Prostate gland (tissue), 2 donors: ENCODE data around the gene ZNF503. TPM values are rescaled to one million over a fixed set of nuclear protein-coding genes. Genes with fewer than 3 reads are reported as not detected.

ENCODE experiments used
- DNase-seq: peaks from one replicate; pipeline ENCODE4 v3.0.0-alpha.2; 2019; ENCODE audit warnings: low spot score
- H3K27ac ChIP-seq, 2 donors: fragments of 200-600 bp; sonication (generic); 2 replicates each; pipeline ENCODE4 v1.5.1; 2017 to 2019
- H3K27me3 ChIP-seq: fragments of 200-600 bp; sonication (generic); replicated peaks from 2 replicates; pipeline ENCODE4 v1.5.1; 2019; ENCODE audit not compliant: insufficient read depth
- H3K36me3 ChIP-seq, 2 donors: fragments of 200-600 bp; sonication (generic); 1 replicate in 1 of 2; 2 replicates in 1 of 2; pipeline versions ENCODE4 v1.5.1 to v1.8.1; 2017 to 2019
- H3K4me1 ChIP-seq: fragments of 200-600 bp; sonication (generic); replicated peaks from 2 replicates; pipeline ENCODE4 v1.5.1; 2019
- H3K4me3 ChIP-seq, 2 donors: fragments of 200-600 bp; sonication (generic); 2 replicates each; pipeline ENCODE4 v1.5.1; 2017 to 2019
- H3K9me3 ChIP-seq: fragments of 200-600 bp; sonication (generic); 2 replicates; pipeline ENCODE4 v1.5.1; 2017
- POLR2A ChIP-seq: fragments of 450-650 bp; IDR thresholded peaks from one replicate; pipeline ENCODE4 v1.6.1; 2016; ENCODE audit warnings: antibody characterized with exemption, mild to moderate bottlenecking
- POLR2AphosphoS5 ChIP-seq: sonication (generic); formaldehyde crosslinking; IDR thresholded peaks from one replicate; pipeline ENCODE4 v1.6.1; 2017; ENCODE audit warnings: antibody characterized with exemption
- WGBS: methylation state at CpG from one replicate; pipeline ENCODE4 v1.1.5; 2018; 5-methylcytosine and 5-hydroxymethylcytosine counted together
- intact Hi-C: fragments of 100-400 bp; cut with DNase I; formaldehyde crosslinking; loops from one replicate; pipeline ENCODE4 v1.14.2; 2022
- total RNA-seq, 2 donors: library from RNA; depleted of rRNA; stranded (reverse); fragments of >200 nt; gene quantifications; one replicate each; pipeline ENCODE4 v1.1.0, GENCODE V29; 2016
- TF ChIP-seq, protein P1 (sequence below), 4 experiments: fragments of 200-600 bp in 2 of 4; fragments of 450-650 bp in 2 of 4; sonication (generic) in 2 of 4; IDR thresholded peaks; 1 replicate in 3 of 4; 2 replicates in 1 of 4; pipeline ENCODE4 v1.5.1; 2016 to 2019; ENCODE audit warnings: antibody characterized with exemption in 4 of 4, mild to moderate bottlenecking in 2 of 4, moderate library complexity in 2 of 4

The ZNF503 gene
- total RNA-seq, 2 donors from 2014 or later, result 23.9 to 33.7 TPM

DNA sequence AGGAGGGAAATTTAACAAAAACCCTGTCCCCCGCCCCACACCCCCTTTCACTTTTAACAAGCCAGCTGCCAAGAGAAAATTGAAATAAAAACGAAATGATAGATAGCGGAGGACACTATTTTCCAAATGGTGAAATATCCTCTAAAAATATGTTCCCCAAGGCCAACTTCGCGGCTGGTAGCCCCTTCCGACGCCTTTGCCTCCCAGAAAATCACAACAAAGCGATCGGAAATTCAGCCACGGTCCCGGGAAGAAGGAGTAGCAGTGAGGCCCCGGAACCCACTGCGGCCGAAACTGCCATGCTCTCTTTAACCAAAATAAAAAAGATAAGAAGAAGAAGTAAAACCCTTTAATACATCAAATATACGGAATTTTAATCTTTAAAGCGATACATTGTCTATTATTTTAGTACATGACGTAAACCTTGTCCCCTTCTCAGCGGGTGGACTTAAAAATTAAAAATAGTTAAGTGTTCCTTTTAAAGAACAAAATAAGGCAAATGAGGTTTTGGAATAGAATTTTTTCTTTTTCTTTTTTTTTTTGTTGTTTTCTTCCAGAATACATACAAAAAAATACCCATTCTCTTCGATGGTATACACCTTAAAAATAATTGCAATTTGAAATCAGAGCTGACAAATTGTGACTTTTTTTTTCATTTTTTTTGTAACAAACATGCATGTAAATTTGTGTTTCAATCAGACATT lies 3.9 kb downstream of the ZNF503 start:
- intact Hi-C loops, result loop anchor here (5.0 to 10.0 kb wide), 2 partner anchors 517 to 845 kb away; no protein-coding TSS in a partner anchor
- Histone ChIP-seq H3K36me3 (peaks cover 0 to 14% of the 10 kb centered on the region in 2 donors), H3K4me1 (peaks cover 5% of the 10 kb centered on the region), H3K27me3 (no peaks in the 10 kb centered on the region), H3K9me3 (no peaks in the 10 kb centered on the region), H3K27ac (peak overlapping the region; percentile 98 to 99), H3K4me3 (peak overlapping the region; percentile 98 to 100)
- peak; percentile 24 for DNase-seq
- TF ChIP-seq POLR2AphosphoS5 (no peak), POLR2A (no peak)
- TF ChIP-seq, protein P1, sequence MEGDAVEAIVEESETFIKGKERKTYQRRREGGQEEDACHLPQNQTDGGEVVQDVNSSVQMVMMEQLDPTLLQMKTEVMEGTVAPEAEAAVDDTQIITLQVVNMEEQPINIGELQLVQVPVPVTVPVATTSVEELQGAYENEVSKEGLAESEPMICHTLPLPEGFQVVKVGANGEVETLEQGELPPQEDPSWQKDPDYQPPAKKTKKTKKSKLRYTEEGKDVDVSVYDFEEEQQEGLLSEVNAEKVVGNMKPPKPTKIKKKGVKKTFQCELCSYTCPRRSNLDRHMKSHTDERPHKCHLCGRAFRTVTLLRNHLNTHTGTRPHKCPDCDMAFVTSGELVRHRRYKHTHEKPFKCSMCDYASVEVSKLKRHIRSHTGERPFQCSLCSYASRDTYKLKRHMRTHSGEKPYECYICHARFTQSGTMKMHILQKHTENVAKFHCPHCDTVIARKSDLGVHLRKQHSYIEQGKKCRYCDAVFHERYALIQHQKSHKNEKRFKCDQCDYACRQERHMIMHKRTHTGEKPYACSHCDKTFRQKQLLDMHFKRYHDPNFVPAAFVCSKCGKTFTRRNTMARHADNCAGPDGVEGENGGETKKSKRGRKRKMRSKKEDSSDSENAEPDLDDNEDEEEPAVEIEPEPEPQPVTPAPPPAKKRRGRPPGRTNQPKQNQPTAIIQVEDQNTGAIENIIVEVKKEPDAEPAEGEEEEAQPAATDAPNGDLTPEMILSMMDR (IDR thresholded peaks at IDR 0.05), result no peak
- WGBS, result 14% methylated on average over 19 of the region's 19 CpGs

GRCh38 chr10:75396631-75397495 lies 4.7 kb downstream of the ZNF503 start:
- Histone ChIP-seq H3K27me3 (no peaks in the 10 kb centered on the region), H3K36me3 (peaks cover 0 to 14% of the 10 kb centered on the region in 2 donors), H3K4me3 (peak overlapping the region; percentile 98 to 100), H3K9me3 (no peaks in the 10 kb centered on the region), H3K4me1 (peaks cover 5% of the 10 kb centered on the region), H3K27ac (peak overlapping the region; percentile 98 to 99)
- intact Hi-C loops, result loop anchor here (5.0 to 10.0 kb wide), 2 partner anchors 518 to 845 kb away; no protein-coding TSS in a partner anchor
- WGBS, result 11% methylated on average over 51 of the region's 71 CpGs
- TF ChIP-seq POLR2AphosphoS5 (no peak), POLR2A (no peak)
- TF ChIP-seq, protein P1 (IDR thresholded peaks at IDR 0.05), result no peak
- peak; percentile 22 for DNase-seq

DNA sequence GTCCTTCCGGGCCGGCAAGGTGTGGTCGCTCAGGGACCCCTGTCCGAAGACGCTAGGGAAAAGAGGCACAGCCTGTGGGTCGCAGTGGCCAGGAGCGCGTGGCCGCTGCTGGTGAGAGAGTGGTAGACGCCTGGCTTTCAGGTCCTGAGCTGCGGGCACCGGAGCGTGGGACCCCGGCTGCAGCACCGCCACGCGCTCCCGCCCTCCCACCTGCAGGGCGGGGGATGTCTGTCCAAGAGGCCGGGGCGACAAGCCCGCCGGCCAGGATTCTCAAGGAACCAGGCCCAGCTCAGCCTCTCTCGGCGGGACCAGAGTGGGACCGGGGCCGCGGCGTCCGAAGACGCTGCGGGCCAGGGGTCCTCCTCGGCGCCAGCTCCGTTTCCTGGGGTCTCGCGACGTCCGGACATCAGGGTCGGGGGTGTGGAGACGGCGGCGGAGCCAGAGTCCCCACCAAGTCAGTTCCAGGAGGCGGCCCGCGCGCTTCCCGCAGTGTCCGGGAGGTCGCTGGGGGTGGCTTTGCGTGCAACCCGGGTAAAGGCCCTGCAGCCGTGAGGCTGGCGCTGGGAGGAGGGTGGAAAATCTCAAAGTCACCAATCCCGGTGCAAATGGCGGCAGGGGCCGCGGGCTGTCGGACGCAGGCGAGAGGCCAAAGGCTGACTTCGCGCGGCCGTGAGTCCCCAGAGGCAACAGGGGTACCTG lies 5.5 kb downstream of the ZNF503 start:
- H3K27ac ChIP-seq, result peak overlapping the region; percentile 98 to 99
- peaks cover 0 to 14% of the 10 kb centered on the region in 2 donors for H3K36me3 ChIP-seq
- WGBS, result 30% methylated on average over 53 of the region's 65 CpGs
- TF ChIP-seq, protein P1 (IDR thresholded peaks at IDR 0.05), result no peak
- no peak for TF ChIP-seq POLR2A
- TF ChIP-seq POLR2AphosphoS5, result no peak
- H3K4me1 ChIP-seq, result peaks cover 5% of the 10 kb centered on the region
- intact Hi-C loops, result loop anchor here (1.0 to 10.0 kb wide), 3 partner anchors 101 to 846 kb away; no protein-coding TSS in a partner anchor
- H3K4me3 ChIP-seq, result peak overlapping the region; percentile 98 to 100
- peak; percentile 10 for DNase-seq
- no peaks in the 10 kb centered on the region for H3K27me3 ChIP-seq
- no peaks in the 10 kb centered on the region for H3K9me3 ChIP-seq

DNA sequence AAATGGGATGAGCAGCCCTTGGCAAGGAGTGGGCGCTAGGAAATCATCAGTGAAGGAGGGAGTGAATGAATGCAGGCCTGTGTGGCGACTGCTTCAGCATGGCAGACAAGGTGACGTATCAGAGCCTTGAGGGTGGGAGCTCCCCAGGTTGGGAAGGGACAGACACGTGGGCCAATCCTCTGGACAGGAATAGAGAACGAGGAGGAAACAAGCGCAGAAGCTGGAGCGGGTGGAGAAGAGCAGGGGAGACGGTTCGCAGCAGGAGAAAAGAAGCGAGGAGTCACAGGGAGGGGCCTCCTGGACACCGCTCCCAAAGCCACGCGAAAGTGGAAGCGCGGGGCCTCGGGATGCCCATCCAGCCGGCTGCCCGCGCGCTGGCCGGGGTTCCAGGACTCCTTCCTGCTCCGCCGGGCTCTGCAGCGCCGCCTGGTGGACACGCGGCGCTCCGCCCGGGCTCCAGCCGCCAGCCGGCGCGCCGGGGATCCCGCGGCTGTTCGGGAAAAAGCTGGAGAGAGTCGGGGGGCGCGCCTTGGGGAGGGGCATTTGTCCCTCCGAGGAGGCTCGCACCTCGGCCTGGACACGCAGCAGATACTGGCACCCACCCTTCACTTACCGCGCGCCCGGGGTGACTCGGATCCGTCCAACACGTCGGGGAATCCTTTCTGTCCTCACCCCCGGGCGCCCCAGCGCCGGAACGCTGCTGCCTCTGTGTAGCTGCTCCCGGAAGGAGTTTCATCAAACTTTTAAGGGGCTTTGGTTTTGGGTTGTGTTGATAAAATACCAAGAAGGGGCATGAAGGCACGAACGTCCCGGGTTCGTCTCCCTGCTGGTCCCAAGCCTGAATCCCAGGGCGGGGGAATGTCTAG lies 6.3 kb downstream of the ZNF503 start:
- WGBS, result 20% methylated on average over 64 of the region's 64 CpGs
- Histone ChIP-seq H3K4me3 (peak overlapping the region; percentile 98 to 100), H3K4me1 (peaks cover 5% of the 10 kb centered on the region), H3K27ac (peak overlapping the region; percentile 98 to 99), H3K36me3 (peaks cover 0 to 14% of the 10 kb centered on the region in 2 donors), H3K9me3 (no peaks in the 10 kb centered on the region), H3K27me3 (no peaks in the 10 kb centered on the region)
- peak; percentile 32 for DNase-seq
- TF ChIP-seq POLR2AphosphoS5, result no peak
- no peak for TF ChIP-seq POLR2A
- TF ChIP-seq, protein P1 (IDR thresholded peaks at IDR 0.05), result peak; percentile 83 to 94 (median 90)
- intact Hi-C loops, result loop anchor here (1.0 to 10.0 kb wide), 3 partner anchors 100 to 847 kb away; no protein-coding TSS in a partner anchor
